CD14-positive monocyte (primary cell): ENCODE data around the gene ATF7IP2. TPM values are rescaled to one million over a fixed set of nuclear protein-coding genes. Genes with fewer than 3 reads are reported as not detected.
"Not testable (repeated sequence)": the region's sequence is repeated elsewhere in the genome, so short reads cannot be mapped to it uniquely, and the experiment has no call there.

Experiments used
- DNase-seq, 3 donors: peaks; one replicate each; pipeline ENCODE4 v3.0.0-alpha.2; 2011 to 2022
- H2AFZ ChIP-seq: 2 replicates; pipeline ENCODE4 v1.6.0; 2012; ENCODE audit warnings: mild to moderate bottlenecking, low read depth, low read length, inconsistent platforms; ENCODE audit not compliant: insufficient read depth, poor library complexity, severe bottlenecking
- H3K27ac ChIP-seq, 2 donors: 1 replicate in 1 of 2; 2 replicates in 1 of 2; pipeline ENCODE4 v1.5.1; 2012 to 2013; ENCODE audit warnings: low read length in 2 of 2, control low read depth in 1 of 2, inconsistent platforms in 1 of 2, low read depth in 1 of 2, mild to moderate bottlenecking in 1 of 2
- H3K27me3 ChIP-seq, 2 donors: one replicate each; pipeline versions ENCODE4 v1.6.0 to v1.6.1; 2011 to 2013; ENCODE audit warnings: low read length in 2 of 2; ENCODE audit not compliant: control insufficient read depth in 2 of 2, insufficient read depth in 2 of 2
- H3K36me3 ChIP-seq, 2 donors: replicated peaks in 1 of 2; 1 replicate in 1 of 2; 2 replicates in 1 of 2; pipeline versions ENCODE4 v1.5.1 to v1.6.1; 2012 to 2013; ENCODE audit warnings: low read length in 2 of 2, control low read depth in 1 of 2, inconsistent platforms in 1 of 2, mild to moderate bottlenecking in 1 of 2; ENCODE audit not compliant: insufficient read depth in 2 of 2, control insufficient read depth in 1 of 2
- H3K4me1 ChIP-seq, 2 donors: 1 replicate in 1 of 2; 2 replicates in 1 of 2; pipeline versions ENCODE4 v1.5.1 to v1.6.1; 2012 to 2013; ENCODE audit warnings: low read length in 2 of 2, control low read depth in 1 of 2, inconsistent platforms in 1 of 2, mild to moderate bottlenecking in 1 of 2, moderate library complexity in 1 of 2; ENCODE audit not compliant: insufficient read depth in 2 of 2, control insufficient read depth in 1 of 2
- H3K4me2 ChIP-seq: replicated peaks from 2 replicates; pipeline ENCODE3; 2012; ENCODE audit warnings: low read length, moderate library complexity, mild to moderate bottlenecking; ENCODE audit not compliant: poor library complexity, severe bottlenecking; ENCODE audit errors: extremely low read depth
- H3K4me3 ChIP-seq, 3 experiments: fragments of 200-600 bp in 1 of 3; sonication (generic) in 1 of 3; replicated peaks in 1 of 3; 1 replicate in 2 of 3; 2 replicates in 1 of 3; pipeline ENCODE4 v1.5.1; 2011 to 2013; ENCODE audit warnings: low read length in 3 of 3, mild to moderate bottlenecking in 3 of 3, control low read depth in 2 of 3, low read depth in 2 of 3, inconsistent platforms in 1 of 3, moderate library complexity in 1 of 3
- H3K79me2 ChIP-seq: 2 replicates; pipeline ENCODE4 v1.6.0; 2012; ENCODE audit warnings: mild to moderate bottlenecking, control low read depth, inconsistent platforms, low read length, moderate library complexity; ENCODE audit not compliant: insufficient read depth
- H3K9ac ChIP-seq: 2 replicates; pipeline ENCODE4 v1.6.0; 2017; ENCODE audit warnings: low read length, mild to moderate bottlenecking; ENCODE audit not compliant: insufficient read depth, poor library complexity, severe bottlenecking
- H3K9me3 ChIP-seq, 2 donors: replicated peaks in 1 of 2; 1 replicate in 1 of 2; 2 replicates in 1 of 2; pipeline versions ENCODE4 v1.5.1 to v1.6.1; 2012 to 2013; ENCODE audit warnings: low read length in 2 of 2, control low read depth in 1 of 2; ENCODE audit not compliant: control insufficient read depth in 1 of 2, insufficient read depth in 1 of 2
- H4K20me1 ChIP-seq: 2 replicates; pipeline ENCODE4 v1.6.0; 2012; ENCODE audit warnings: mild to moderate bottlenecking, low read length, control low read depth, moderate library complexity; ENCODE audit not compliant: insufficient read depth
- H3K27ac Mint-ChIP-seq, 7 donors: one replicate each; pipeline ENCODE4 v1.8.0; 2020; ENCODE audit warnings: mild to moderate bottlenecking in 7 of 7, mixed read lengths in 7 of 7, moderate library complexity in 6 of 7, inconsistent platforms in 2 of 7
- H3K27me3 Mint-ChIP-seq, 3 donors: one replicate each; pipeline ENCODE4 v1.8.0; 2021 to 2022; ENCODE audit warnings: low read depth in 3 of 3, mild to moderate bottlenecking in 3 of 3, mixed read lengths in 3 of 3, moderate library complexity in 3 of 3, inconsistent platforms in 1 of 3
- H3K36me3 Mint-ChIP-seq, 2 donors: one replicate each; pipeline ENCODE4 v1.8.0; 2020; ENCODE audit warnings: mixed read lengths in 2 of 2, inconsistent platforms in 1 of 2, mild to moderate bottlenecking in 1 of 2
- H3K4me1 Mint-ChIP-seq: one replicate; pipeline ENCODE4 v1.8.0; 2020; ENCODE audit warnings: mild to moderate bottlenecking, mixed read lengths
- H3K4me3 Mint-ChIP-seq, 2 donors: one replicate each; pipeline ENCODE4 v1.8.0; 2020; ENCODE audit warnings: mild to moderate bottlenecking in 2 of 2, mixed read lengths in 2 of 2, moderate library complexity in 1 of 2
- H3K9me3 Mint-ChIP-seq, 7 donors: one replicate each; pipeline ENCODE4 v1.8.0; 2020 to 2022; ENCODE audit warnings: mixed read lengths in 7 of 7, mild to moderate bottlenecking in 6 of 7, moderate library complexity in 6 of 7, inconsistent platforms in 2 of 7
- WGBS: methylation state at CpG from one replicate; pipeline ENCODE4 v1.1.5; 2013; ENCODE audit warnings: missing lambda C conversion rate; ENCODE audit not compliant: insufficient coverage; 5-methylcytosine and 5-hydroxymethylcytosine counted together
- intact Hi-C, 2 donors: fragments of 100-400 bp; cut with micrococcal nuclease; formaldehyde crosslinking; loops; one replicate each; pipeline versions ENCODE4 v1.15.0 to v1.15.1; 2023
- polyA plus RNA-seq, 3 donors: library from polyadenylated mRNA; depleted of rRNA in 1 of 3; unstranded in 2 of 3; stranded (reverse) in 1 of 3; fragments of 300-500 nt in 2 of 3; fragments of >200 nt in 1 of 3; fragmentation: Illumina TruSeq in 2 of 3; gene quantifications; 1 replicate in 2 of 3; 2 replicates in 1 of 3; pipeline ENCODE4 v1.2.3, GENCODE V29; 2012 to 2021
- TF ChIP-seq, protein P1 (sequence below): fragments of 200-600 bp; IDR thresholded peaks from one replicate; pipeline ENCODE4 v1.8.0; 2022; ENCODE audit warnings: antibody characterized with exemption, mild to moderate bottlenecking

The ATF7IP2 gene
- polyA plus RNA-seq, 3 donors: 8.7 to 36.4 (median 11.9) TPM

DNA sequence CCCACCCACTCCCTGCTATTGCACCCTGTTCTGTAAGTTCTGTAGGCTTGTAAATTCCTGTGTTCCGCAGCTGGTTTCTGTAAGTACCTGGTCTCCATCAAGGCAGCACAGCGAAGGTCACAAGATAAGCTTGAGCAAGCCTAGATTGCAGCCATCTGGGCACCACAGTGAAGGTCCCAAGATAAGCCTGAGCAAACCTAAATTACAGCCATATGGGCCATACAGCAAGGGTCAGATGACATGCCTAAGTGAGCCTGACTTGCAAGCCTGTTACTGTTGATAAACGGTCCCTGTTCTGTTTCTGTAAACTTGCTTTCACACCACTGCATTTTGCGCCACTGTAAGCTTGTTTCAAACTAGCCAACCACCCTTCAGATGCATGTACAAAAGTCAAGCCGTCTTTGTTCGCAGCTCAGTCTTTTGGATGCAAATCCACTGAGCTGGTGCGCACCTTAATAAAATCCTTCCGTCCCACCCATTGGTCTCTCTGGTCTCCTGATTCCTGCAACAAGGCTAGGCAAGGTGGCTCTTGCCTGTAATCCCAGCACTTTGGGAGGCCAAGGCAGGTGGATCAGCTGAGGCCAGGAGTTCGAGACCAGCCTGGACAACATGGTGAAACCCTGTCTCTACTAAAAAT, 42.6 kb upstream of the ATF7IP2 start:
- Mint-ChIP-seq H3K9me3 (peaks cover 38 to 86% (median 76%) of the 10 kb centered on the region in 7 donors), H3K36me3 (peaks cover 0 to 3% of the 10 kb centered on the region in 2 donors), H3K4me1 (peaks cover 4% of the 10 kb centered on the region), H3K4me3 (no peak overlapping the region), H3K27ac (no peak overlapping the region), H3K27me3 (peaks cover 0 to 3% (median 2%) of the 10 kb centered on the region in 3 donors)
- H3K36me3 ChIP-seq: peaks cover 0 to 5% of the 10 kb centered on the region in 2 donors
- DNase-seq: no peak
- peaks cover 74 to 79% of the 10 kb centered on the region in 2 donors for H3K9me3 ChIP-seq
- no peak overlapping the region for H3K4me3 ChIP-seq
- H3K4me1 ChIP-seq: peaks cover 0 to 13% of the 10 kb centered on the region in 2 donors
- TF ChIP-seq, protein P1, sequence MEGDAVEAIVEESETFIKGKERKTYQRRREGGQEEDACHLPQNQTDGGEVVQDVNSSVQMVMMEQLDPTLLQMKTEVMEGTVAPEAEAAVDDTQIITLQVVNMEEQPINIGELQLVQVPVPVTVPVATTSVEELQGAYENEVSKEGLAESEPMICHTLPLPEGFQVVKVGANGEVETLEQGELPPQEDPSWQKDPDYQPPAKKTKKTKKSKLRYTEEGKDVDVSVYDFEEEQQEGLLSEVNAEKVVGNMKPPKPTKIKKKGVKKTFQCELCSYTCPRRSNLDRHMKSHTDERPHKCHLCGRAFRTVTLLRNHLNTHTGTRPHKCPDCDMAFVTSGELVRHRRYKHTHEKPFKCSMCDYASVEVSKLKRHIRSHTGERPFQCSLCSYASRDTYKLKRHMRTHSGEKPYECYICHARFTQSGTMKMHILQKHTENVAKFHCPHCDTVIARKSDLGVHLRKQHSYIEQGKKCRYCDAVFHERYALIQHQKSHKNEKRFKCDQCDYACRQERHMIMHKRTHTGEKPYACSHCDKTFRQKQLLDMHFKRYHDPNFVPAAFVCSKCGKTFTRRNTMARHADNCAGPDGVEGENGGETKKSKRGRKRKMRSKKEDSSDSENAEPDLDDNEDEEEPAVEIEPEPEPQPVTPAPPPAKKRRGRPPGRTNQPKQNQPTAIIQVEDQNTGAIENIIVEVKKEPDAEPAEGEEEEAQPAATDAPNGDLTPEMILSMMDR: no peak
- no peaks in the 10 kb centered on the region for H4K20me1 ChIP-seq
- no peak overlapping the region for H3K27ac ChIP-seq
- intact Hi-C loops: no loop called here
- no peak overlapping the region for H3K4me2 ChIP-seq
- no peak overlapping the region for H3K9ac ChIP-seq
- no peaks in the 10 kb centered on the region for H3K27me3 ChIP-seq
- H3K79me2 ChIP-seq: no peaks in the 10 kb centered on the region
- no peak overlapping the region for H2AFZ ChIP-seq
- 97% methylated on average over 7 of the region's 9 CpGs for WGBS

DNA sequence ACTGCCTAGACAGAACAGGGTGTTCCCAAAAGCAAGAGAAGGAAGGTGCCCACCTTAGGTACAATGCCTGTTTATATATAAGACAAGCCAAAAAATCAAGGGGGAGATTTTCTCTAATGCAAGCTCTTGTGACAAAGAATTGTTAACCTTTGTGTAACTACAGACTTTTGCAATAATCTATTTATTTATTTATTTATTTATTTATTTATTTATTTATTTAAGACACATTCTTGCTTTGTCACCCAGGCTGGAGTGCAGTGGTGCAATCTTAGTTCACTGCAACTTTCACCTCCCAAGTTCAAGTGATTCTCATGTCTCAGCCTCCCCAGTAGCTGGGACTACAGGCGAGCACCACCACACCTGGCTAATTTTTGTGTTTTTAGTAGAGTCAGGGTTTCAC, 41.2 kb upstream of the ATF7IP2 start:
- H3K9ac ChIP-seq, H3K27ac ChIP-seq, H3K36me3 ChIP-seq, H3K4me3 ChIP-seq, H3K27me3 Mint-ChIP-seq, H3K27ac Mint-ChIP-seq, H3K36me3 Mint-ChIP-seq, H3K4me1 ChIP-seq, H3K4me3 Mint-ChIP-seq, H4K20me1 ChIP-seq, H3K79me2 ChIP-seq, DNase-seq, H3K27me3 ChIP-seq, intact Hi-C loops, H3K4me1 Mint-ChIP-seq, H3K4me2 ChIP-seq, H2AFZ ChIP-seq: not testable (repeated sequence)
- WGBS: no CpG with 5 or more reads among the region's 1 CpG
- H3K9me3 Mint-ChIP-seq: peaks cover 30 to 78% (median 67%) of the 10 kb centered on the region in 7 donors
- H3K9me3 ChIP-seq: peaks cover 61 to 69% of the 10 kb centered on the region in 2 donors
